Stimulated activated CD4-positive, alpha-beta T cell treated with anti-CD3 and anti-CD28 coated beads, TNF-alpha, amount 100 ng/mL, for 4 hours (primary cell): ENCODE data around the gene FAM222B.
"Not testable (repeated sequence)": the region's sequence is repeated elsewhere in the genome, so short reads cannot be mapped to it uniquely, and the experiment has no call there.

Experiments
- DNase-seq, 3 experiments: peaks; one replicate each; pipeline ENCODE4 v3.0.0-alpha.2; 2020; ENCODE audit warnings: low read depth in 3 of 3

FAM222B gene, protein sequence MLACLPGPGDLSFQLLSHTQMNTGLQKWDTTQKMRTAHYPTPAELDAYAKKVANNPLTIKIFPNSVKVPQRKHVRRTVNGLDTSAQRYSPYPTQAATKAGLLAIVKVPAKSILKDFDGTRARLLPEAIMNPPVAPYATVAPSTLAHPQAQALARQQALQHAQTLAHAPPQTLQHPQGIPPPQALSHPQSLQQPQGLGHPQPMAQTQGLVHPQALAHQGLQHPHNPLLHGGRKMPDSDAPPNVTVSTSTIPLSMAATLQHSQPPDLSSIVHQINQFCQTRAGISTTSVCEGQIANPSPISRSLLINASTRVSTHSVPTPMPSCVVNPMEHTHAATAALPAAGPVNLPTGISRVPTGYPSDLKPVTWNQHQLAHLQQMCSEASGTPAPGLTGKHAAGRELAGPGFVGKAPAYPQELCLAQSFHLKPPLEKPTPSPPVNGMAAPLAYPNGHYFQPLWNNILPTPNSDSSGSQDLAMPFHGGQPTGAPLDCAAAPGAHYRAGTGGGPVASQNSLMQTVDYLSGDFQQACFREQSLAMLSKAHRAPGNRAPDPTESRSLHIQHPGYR

DNA sequence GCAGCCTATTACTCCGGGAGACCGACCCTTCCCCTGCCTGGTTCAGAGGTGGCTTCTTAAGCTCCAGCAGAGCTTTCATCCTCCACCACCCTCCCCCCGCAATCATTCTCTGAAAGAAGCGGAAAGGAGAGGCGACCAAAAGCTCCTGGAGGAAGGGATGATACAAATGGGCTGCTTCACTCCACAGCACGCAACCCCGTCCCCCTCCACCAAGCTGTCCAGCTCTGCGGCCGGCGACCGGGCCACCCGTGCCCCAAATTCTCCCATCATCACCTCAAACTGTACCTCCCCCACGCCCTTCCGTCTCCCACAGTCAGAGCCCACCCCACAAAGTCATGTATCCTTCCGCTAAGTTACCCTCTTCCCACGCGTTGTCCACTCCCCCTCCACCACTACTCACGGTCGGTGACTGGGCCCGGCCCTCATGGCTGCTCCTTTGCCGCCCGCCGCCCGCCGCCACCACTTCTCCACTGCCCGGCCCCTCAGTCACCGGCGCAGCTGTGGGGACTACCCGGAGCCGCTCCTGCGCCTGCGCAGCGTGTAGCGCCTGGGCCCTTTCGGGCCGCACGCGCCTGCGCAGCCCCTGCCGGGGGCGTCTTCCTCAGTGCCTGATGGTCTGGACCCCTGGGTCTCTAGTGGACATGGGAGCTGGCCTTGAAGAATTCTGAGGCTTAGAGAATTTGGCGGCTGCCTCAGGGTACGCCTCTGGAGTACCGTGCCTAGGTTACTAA, at the start of gene FAM222B:
Gene FAM222B, minus strand, starts transcription at position 509 of the 731 bp plus-strand sequence. CDS start 76,123 bp downstream, outside the sequence.
- DNase-seq: peak; percentile 67 to 74 (median 71)

DNA sequence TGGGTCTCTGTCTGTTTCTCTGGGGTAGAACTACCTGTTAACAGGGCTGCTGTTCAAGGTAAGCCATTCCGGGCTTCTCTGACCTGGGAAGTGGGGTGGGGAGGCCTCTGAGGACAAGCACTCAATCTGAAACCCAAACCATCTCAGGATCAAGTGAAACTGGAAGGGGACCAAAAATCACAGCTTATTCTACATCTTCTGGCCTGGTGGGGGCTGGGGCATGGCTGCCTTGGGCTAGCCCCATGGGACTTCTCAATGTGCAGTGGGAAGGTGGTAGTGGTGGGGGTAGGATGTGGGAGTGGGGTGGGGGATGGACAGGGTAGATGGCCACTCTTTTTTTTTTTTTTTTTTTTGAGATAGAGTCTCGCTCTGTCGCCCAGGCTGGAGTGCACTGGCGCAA, 49.4 kb upstream of the FAM222B start:
- no peak for DNase-seq

DNA sequence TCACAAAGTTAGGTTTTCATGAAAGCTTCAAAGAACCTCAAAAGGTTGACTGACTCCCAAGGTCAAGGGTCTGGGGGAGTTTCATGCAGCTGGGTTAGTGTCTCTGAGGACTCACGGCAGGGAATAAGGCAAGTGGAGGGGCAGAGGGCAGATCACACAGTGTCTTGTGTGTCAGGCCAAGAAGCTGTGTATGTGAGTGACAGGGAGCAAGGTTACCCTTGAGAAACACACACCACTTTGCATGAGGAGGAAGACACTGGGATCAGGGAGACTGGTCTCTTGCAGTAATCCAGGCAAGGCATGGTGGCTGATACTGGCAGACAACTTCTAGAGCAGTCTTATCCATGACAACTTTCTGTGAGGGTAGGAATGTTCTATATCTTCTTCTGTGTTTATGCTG, 48.6 kb upstream of the FAM222B start:
- DNase-seq: no peak

DNA sequence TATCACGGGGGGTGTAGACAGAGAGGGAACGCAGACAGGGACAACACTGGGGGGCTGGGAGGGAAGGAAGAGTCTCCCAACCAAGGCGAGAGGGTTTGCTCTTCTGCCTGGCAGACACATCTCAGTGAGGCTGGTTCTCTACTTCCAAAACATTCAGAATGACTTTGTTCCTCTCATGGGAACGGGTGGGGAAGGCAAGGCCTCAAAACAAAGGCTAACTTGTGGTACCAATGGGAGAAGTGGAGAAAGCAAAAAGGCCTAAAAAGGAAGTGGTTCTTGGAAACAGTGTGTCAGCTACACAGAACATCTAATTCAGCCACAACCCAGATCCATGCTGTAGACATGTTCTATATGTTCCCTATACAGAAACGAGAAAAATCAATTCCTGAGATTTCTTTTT, 47.4 kb upstream of the FAM222B start:
- DNase-seq: no peak

DNA sequence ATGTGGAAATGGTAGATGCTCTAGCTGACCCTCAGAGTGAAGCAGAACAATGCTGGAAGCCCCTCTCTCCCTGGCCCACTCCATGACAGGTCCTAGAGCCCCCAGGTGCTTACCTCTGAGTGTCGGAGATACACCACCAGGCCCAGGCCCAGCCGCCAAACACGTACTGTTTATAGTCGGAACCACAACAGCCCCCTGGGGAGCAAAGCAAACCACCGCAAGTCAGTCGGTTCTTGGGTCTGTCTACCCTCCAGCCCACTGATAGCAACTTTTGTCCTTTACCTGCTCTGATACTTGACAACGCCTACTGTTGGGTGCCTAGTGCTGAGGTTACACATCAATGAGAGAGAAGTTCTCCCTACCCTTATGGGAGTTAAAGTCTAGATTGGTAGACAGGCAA, 46.2 kb upstream of the FAM222B start:
- no peak for DNase-seq

DNA sequence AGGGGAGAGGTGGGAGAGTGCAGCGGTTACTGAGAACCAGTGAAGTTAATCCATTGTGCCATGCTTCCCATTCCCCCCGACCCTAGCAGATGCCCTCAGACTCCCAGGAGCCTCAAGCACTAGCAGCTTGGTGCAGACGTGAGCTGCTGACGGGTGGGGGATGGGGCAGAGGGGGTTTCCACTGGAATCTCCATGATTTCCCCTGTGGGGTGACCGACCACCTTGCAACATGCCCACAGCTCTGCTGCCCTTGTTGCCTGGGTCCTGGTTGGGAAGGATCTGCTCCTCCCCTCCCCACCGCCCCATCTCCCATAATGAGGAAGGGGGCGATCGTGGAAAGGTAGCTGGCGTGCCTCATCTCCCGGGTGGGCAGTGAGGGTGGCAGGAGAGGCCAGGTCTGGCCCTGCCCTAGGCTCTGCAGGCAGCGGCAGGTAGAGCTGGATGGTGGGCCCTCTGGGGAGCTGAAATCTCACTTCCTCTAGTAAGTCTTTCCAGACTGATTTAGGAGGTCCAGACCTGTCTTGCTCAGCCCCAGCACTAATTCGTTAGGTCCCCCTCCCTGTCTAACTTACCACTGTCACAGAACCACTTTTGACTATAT, 45.4 kb upstream of the FAM222B start:
- no peak for DNase-seq

DNA sequence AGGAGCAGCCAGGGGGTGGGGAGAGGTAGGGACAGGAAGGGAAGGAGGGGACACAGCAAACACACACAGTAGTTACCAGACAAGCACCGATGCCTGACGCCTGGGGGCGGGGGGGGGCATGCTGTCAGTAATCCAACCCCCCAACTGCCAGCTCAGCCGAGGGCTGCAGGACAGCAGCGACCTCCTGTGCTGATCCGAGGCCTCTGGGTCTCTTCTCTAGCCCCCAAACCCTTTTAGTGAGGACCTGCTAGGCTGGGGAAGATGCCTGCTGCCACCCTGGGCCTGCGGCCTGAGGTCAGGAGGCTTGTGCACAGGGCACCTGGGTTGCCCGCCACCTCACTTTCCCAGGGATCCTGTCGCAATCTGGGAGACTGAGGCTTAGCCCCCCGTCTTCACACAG, 43.4 kb upstream of the FAM222B start:
- DNase-seq: no peak

DNA sequence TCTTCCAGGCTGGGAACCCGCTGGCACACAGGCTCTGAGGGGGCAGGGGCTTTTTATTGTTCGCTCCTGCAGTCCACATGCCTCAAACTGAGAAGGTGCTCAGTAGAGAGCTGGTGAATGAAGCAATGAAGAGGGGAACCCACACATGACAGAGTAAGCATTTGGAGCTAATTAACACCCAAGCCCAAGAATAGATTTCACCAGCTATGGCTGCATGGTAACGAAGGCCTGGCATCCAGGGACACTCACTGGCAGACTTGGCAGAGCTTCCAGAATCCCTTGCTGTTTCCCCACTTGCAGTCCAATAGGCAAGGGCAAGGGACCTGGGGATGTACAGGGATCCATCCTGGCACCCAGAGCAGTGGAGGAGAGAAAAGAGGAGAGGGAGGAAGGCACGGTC, 42.8 kb upstream of the FAM222B start:
- DNase-seq: no peak

DNA sequence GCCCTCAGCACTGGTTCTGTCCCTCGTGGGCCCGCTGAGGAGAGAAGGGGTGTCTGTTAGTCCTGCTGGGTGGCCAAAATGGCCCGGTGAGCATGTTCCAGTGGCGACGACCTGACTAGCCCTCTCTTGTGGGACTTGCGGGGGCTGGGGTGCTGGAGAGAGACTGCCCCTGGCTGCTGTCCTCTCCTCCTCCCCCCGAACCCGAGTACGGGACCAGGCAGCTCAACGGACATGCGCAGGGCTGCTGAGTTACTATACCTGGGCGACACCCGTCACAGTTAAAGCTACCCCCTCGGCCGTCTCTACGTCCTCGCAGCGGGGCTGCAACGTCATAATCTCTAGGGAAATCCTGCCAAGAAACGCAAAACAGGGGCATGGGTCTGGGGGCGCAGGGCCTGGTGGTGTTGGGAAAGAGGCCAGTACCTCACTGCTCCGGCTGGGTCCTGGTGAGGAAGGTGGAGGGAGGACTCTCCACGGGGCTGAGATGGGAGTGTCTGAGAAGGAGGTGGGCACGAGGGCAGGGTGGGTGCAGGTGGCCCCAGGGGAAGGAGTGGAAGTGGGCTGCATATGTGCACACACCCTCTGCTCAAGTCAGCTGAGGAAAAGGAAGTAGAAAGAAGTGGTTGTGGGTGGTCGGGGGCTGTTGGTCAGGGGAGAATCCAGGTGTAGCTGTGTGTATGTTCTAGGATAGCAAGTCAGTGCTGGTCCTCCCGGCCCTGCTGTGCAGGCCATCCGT, 41.5 kb upstream of the FAM222B start:
- DNase-seq: no peak

DNA sequence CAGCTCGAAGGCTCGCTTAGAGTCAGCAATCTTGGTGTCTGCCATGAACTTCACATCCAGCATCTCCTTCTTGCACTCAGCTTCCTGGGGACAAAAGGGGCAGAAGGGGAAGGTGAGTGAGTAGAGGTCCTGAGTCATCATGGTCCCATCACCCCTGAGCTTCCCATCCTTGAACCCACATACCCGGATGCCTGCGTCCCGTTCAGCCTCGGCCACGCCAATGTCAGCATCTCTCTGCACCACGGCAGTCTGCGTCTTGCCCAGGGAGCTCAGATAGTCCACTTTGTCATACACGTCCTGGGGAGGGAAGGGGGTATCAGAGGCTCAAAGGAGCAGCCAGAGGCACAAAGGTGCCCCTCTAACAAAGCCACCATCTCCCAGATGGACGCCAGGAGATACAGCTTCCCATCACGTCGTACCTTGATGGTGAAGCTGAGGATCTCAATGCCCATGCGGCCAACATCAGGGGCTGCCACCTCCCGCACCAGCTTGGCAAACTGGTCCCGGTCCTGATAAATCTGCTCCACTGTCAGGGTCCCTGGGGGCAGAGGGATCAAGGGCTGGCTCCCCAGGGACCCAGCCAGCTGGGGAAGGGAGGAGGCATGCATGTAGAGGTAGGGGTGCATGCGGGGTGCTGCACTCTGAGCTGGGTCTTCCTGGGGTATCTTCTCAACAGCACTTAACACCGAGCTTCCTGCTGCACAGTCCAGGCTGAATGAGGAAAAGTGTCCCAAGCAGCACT, 39.7 kb upstream of the FAM222B start:
- DNase-seq: no peak

DNA sequence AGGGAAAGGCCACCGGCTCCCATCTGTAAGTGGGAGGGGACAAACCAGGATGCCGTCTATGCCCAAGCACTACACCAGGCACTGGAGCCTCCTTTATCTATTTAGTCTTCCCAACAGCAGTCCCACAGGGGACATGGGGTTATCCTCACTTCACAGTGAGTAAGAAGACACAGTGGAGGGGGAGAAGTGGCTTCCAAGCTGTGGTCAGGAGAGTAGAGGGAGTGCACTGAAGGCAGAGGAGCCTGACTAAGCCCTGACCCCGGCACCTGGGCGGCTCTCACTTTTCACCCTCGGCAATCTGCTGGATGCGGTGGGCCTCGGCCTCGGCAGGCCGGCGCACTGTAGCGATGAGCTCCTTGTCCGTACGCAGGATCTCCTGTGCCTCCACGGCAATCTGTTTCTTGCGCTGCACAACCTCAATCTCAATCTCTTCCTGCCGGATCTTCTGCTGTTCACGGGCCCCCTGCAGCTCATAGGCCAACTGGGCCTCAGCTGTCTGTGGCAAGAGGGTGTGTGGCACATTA, 39.0 kb upstream of the FAM222B start:
- DNase-seq: no peak

DNA sequence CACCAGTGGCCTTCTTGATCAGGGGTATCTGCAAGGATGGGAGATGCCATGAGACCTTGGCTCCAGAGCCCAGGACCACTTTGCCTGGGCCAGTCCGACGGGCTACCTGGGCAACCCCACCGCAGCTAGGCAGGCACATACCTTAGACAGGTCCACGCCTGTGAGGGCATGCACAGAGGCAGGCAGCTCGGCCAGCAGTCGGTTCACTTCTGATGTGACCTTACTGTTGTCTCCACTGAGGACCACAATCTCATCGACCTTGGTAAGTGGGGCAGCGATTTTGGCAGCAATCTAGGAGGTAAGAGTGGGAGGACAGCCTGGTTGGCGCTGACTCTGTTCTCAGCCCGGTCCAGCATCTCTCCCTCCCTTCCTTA, 38.0 kb upstream of the FAM222B start:
- DNase-seq: no peak

DNA sequence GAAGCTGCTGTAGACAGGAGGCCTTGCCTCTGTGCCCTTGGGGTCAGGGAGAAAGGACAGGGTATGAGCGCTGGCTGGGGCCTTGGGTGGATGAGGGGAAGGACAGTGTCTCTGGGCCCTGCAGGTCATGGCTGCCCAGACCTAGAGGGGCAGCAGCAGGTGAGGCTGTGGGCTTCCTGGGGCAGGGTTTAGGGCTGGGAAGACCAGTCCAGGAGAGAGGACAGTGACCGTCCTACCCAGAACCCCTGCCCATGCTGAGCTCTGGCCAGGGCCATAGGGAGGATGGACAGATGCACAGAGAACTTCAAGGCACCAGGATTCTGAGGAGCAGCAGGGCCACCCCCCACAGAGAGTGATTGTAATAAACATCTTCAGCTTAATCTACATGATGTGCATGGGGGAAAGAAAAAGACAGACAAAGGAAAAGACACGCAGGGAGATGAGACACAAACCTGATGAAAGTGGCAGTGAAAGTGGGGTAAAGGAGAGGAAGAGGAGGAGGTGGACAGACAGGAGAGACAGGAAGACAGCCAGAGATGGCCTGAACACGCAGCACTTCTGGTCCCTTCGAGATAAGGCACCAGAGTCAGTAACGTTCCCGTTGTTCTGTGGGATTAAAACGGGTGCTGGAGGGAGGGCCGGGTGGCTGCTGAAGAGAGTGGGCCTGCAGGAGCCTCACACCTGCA, 37.4 kb upstream of the FAM222B start:
- DNase-seq: no peak

DNA sequence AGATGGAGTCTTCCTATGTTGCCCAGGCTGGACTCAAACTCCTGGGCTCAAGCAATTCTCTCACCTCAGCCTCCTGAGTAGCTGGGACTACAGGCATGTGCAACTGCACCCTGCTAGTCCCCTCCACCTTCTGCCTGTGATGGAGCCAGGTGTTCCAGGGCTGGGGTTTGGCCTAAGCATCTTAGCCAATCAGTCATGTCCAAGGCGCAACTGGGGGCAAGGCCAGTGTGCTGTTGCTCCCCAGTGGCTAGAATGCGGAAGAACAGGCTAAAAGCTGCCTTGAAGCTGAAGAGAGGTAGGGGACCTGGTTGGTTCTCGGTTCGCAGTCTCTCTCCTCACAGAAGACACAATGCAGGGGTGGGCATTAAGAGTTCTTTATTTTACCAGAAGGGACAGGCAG, 36.4 kb upstream of the FAM222B start:
- no peak for DNase-seq

DNA sequence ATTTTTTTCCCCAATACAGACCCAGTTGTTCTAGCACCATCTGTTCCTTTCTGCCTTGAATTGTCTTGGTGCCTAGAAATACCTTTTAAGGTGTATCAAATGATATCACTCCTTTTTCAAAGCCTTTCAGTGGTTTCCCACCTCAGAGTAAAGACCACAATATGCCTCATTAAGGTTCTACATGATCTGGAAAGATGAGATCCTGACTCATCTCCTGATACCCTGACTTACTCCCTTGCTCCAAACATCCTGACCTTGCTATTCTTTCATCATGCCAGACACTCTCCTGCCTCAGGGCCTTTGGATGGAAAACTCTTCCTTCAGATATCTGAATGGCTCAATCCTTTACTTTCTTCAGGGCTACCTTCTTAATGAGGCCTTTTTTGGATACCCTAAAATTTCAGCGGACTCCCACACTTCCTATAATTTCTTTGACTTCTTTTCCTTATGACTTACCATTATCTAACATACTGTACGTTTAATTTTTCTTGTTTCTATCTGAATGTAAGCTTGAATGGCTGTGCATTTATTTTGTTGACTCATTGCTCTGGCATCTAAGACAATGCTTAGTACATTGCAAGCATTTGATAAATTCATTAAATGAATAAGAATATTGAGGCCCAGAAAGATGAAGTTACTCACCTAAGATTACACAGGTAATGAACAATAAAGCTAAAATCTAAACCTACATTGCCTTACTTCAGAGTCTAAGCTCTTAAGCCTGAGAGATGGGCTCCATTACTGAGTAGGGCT, 35.7 kb upstream of the FAM222B start:
- no peak for DNase-seq

DNA sequence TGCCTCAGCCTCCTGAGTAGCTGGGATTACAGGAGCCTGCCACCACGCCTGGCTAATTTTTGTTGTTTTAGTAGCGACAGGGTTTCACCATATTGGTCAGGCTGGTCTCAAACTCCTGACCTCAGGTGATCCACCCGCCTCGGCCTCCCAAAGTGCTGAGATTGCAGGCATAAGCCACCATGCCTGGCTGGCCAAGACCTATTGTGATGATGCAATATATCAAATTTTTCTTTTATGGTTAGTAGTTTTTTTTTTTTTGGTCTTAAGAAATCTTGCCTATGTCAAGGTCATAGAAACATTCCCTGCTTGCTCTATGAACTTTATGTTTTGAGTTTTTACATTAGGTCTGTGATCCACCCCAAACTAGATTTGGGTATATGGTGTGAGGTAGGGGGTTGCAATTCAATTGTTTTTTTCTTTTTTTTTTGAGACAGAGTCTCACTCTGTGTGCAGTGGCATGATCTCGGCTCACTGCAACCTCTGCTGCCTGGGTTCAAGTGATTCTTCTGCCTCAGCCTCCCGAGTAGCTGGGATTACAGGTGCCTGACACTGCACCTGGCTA, 34.6 kb upstream of the FAM222B start:
- DNase-seq: not testable (repeated sequence)

DNA sequence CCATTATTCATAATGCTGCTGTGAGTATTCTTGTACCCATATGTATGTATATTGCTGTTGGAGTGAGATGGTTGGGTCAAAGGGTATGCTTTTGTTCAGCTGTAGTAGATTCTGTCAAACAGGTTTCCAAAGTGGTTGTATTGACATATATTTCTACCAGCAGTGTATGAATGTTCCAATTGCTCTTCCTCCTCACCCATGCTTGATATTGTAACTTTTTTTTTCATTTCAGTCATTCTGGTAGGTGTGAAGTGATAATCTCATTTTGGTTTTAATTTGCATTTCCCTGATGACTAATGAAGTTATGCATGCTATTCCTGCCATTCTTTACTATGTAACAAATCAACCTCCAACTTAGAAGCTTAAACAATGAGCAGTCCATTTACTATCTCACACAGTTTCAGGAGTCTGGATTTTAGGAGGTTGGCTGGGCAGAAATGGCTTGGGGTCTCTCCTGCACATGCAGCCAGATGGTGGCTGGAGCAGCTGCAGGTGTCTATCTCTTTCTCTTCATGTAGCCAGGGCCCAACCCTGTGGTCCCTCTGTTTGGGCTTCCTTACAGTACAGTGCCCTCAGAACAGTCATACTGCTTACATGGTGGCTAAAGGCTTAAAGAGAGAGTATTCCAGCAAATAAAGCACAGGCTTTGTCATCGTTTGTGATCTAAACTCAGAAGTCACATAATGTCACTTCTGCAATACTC, 33.4 kb upstream of the FAM222B start:
- no peak for DNase-seq

DNA sequence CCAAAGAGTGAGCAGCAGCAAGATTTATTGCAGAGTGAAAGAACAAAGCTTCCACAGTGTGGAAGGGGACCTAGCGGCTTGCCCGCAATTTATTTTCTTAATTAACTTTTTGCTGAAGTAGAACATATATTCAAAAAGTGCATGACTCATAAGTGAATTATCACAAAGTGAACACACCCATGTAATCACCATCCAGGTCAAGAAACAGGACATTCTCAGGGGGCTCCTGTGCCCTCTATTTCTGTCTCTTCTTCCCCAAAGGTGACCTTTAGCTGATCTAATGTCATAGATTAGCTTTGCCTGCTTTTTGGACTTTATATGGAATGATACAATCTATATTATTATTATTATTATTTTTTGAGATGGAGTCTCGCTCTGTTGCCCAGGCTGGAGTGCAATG, 32.2 kb upstream of the FAM222B start:
- no peak for DNase-seq

DNA sequence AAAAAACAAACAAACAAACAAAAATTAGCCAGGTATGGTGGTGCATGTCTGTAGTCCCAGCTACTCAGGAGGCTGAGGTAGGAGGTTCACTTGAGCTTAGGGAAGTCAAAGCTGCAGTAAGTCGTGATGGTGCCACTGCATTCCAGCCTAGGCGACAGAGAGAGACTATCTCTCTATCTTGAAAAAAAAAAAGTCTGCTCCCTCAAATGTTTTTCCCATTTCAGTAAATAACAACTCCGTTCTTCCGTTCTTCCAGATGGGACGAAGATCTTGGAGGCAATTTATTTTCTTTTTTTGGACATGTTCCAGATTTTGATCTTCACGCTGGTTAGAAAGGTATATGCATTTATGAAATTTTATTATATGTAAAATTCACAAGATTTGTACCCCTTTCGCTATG, 31.2 kb upstream of the FAM222B start:
- DNase-seq: no peak
